Keratinocyte (primary cell): ENCODE data around the gene SCPEP1. TPM values are rescaled to one million over a fixed set of nuclear protein-coding genes. Genes with fewer than 3 reads are reported as not detected.

Experiments
- DNase-seq: peaks from one replicate; pipeline ENCODE4 v3.0.0-alpha.2; 2011; ENCODE audit warnings: low read depth, missing footprints, low spot score
- FAIRE-seq: peaks from 2 replicates; lab custom pipeline; 2011; peaks lifted over from hg19 to GRCh38; lab: Jason Lieb, UNC
- H2AFZ ChIP-seq: 2 replicates; pipeline ENCODE4 v1.6.0; 2012; ENCODE audit warnings: low read length, control low read depth, inconsistent platforms; ENCODE audit not compliant: control insufficient read depth
- H3K27ac ChIP-seq: 2 replicates; pipeline ENCODE4 v1.5.1; 2011; ENCODE audit warnings: low read length; ENCODE audit not compliant: control insufficient read depth, insufficient read depth
- H3K27me3 ChIP-seq: 3 replicates; pipeline ENCODE4 v1.6.0; 2011; ENCODE audit warnings: low read length; ENCODE audit not compliant: control insufficient read depth, insufficient read depth; ENCODE audit errors: extremely low read depth
- H3K36me3 ChIP-seq, 2 experiments: 2 replicates in 1 of 2; 3 replicates in 1 of 2; pipeline ENCODE4 v1.5.1; 2011; ENCODE audit warnings: low read length in 2 of 2, mild to moderate bottlenecking in 1 of 2; ENCODE audit not compliant: control insufficient read depth in 2 of 2, insufficient read depth in 2 of 2; ENCODE audit errors: extremely low read depth in 1 of 2
- H3K4me1 ChIP-seq: 3 replicates; pipeline ENCODE4 v1.5.1; 2011; ENCODE audit warnings: low read length; ENCODE audit not compliant: control insufficient read depth, insufficient read depth; ENCODE audit errors: extremely low read depth
- H3K4me2 ChIP-seq: 3 replicates; pipeline ENCODE4 v1.6.0; 2011; ENCODE audit warnings: low read depth, low read length; ENCODE audit not compliant: control insufficient read depth, insufficient read depth; ENCODE audit errors: extremely low read depth
- H3K4me3 ChIP-seq, 3 experiments: fragments of 200-600 bp in 1 of 3; sonication (generic) in 1 of 3; 2 replicates in 2 of 3; 3 replicates in 1 of 3; pipeline ENCODE4 v1.5.1; 2011 to 2016; ENCODE audit warnings: low read length in 3 of 3, mild to moderate bottlenecking in 3 of 3, control low read depth in 2 of 3, inconsistent platforms in 1 of 3, low read depth in 1 of 3, mixed read lengths in 1 of 3, mixed run types in 1 of 3, moderate library complexity in 1 of 3; ENCODE audit not compliant: control insufficient read depth in 2 of 3, insufficient read depth in 2 of 3; ENCODE audit errors: extremely low read depth in 1 of 3
- H3K79me2 ChIP-seq: 2 replicates; pipeline ENCODE4 v1.6.0; 2012; ENCODE audit warnings: low read length; ENCODE audit not compliant: control insufficient read depth, insufficient read depth
- H3K9ac ChIP-seq: 3 replicates; pipeline ENCODE4 v1.6.0; 2011; ENCODE audit warnings: low read length; ENCODE audit not compliant: control insufficient read depth, insufficient read depth; ENCODE audit errors: extremely low read depth
- H3K9me1 ChIP-seq: 3 replicates; pipeline ENCODE4 v1.6.0; 2011; ENCODE audit warnings: low read length; ENCODE audit not compliant: control insufficient read depth, insufficient read depth; ENCODE audit errors: extremely low read depth
- H3K9me3 ChIP-seq: 2 replicates; pipeline ENCODE4 v1.5.1; 2012; ENCODE audit warnings: low read depth, low read length; ENCODE audit not compliant: control insufficient read depth
- H4K20me1 ChIP-seq: 3 replicates; pipeline ENCODE4 v1.6.0; 2011; ENCODE audit warnings: low read length; ENCODE audit not compliant: control insufficient read depth, insufficient read depth; ENCODE audit errors: extremely low read depth
- EZH2 ChIP-seq: IDR thresholded peaks from one replicate; pipeline ENCODE4 v1.6.1; 2012; ENCODE audit warnings: inconsistent platforms, mild to moderate bottlenecking, low read length, moderate library complexity
- dilution Hi-C: fragments of 300-500 bp; cut with MboI; formaldehyde crosslinking; loops from one replicate; pipeline ENCODE4 v1.7.0; 2020; ENCODE audit warnings: low sequenced_read_pairs; ENCODE audit not compliant: extremely low pct_ligation_motif_present
- polyA plus RNA-seq, 5 experiments: library from polyadenylated mRNA; depleted of rRNA in 3 of 5; stranded (reverse) in 3 of 5; stranded (forward) in 1 of 5; unstranded in 1 of 5; fragments of >200 nt; gene quantifications; 1 replicate in 1 of 5; 2 replicates in 3 of 5; 3 replicates in 1 of 5; pipeline versions ENCODE4 v1.2.1 to v1.2.3, GENCODE V29; 2011 to 2012; ENCODE audit warnings: missing spikeins in 2 of 5, low read depth in 1 of 5, low replicate concordance in 1 of 5
- TF ChIP-seq, protein P1 (sequence below), 3 experiments: IDR thresholded peaks in 1 of 3; conservative IDR thresholded peaks in 1 of 3; optimal IDR thresholded peaks in 1 of 3; 2 replicates in 2 of 3; 3 replicates in 1 of 3; pipeline versions ENCODE3 to v1.5.1; 2011; ENCODE audit warnings: low read length in 3 of 3, mild to moderate bottlenecking in 3 of 3, moderate library complexity in 2 of 3, control low read depth in 1 of 3, inconsistent platforms in 1 of 3; ENCODE audit not compliant: insufficient read depth in 2 of 3; ENCODE audit errors: extremely low read depth in 1 of 3

Gene SCPEP1
- polyA plus RNA-seq, 1 donor (not counting 4 experiments of a cell fraction or from before 2014, with no cell fraction given): 34.4 TPM

DNA sequence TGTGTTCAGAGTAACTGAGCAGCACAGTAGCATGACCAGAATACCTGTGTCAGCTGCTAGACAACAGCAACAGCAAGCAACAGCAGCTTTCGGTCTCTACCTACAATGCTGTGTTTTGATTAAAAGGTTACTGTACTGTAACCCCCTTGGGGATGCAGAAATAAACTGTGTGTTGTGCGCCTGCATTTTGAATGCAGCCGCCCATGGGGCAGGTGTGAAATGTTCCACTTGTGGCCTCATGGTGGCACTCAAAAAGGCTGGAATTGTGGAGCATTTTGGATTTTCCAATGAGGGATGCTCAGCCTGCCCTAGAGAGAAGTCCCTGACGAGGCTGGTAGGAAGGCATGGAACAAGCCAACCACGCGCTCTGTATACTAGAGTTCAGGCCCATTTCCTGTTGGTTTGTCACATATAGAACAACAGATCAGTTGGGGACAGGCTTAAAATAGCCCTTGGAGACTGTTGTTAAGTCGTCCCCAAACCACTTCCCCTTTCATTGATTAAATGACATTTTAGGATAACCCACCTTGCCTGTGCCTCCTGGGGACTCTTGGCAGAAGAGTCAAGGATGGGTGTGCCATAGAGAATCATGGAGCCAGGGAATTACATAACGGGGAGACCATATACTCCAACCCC lies 27.1 kb downstream of the SCPEP1 start:
- Histone ChIP-seq H3K4me2 (no peak overlapping the region), H3K9ac (no peak overlapping the region), H3K27me3 (no peaks in the 10 kb centered on the region), H3K27ac (no peak overlapping the region), H3K4me3 (no peak overlapping the region), H3K36me3 (peaks cover 0 to 2% of the 10 kb centered on the region in 2 experiments), H3K79me2 (no peaks in the 10 kb centered on the region), H3K9me1 (no peaks in the 10 kb centered on the region), H3K9me3 (no peaks in the 10 kb centered on the region), H2AFZ (no peak overlapping the region), H4K20me1 (no peaks in the 10 kb centered on the region), H3K4me1 (no peaks in the 10 kb centered on the region)
- DNase-seq (no peak), FAIRE-seq (no peak)
- TF ChIP-seq, protein P1, sequence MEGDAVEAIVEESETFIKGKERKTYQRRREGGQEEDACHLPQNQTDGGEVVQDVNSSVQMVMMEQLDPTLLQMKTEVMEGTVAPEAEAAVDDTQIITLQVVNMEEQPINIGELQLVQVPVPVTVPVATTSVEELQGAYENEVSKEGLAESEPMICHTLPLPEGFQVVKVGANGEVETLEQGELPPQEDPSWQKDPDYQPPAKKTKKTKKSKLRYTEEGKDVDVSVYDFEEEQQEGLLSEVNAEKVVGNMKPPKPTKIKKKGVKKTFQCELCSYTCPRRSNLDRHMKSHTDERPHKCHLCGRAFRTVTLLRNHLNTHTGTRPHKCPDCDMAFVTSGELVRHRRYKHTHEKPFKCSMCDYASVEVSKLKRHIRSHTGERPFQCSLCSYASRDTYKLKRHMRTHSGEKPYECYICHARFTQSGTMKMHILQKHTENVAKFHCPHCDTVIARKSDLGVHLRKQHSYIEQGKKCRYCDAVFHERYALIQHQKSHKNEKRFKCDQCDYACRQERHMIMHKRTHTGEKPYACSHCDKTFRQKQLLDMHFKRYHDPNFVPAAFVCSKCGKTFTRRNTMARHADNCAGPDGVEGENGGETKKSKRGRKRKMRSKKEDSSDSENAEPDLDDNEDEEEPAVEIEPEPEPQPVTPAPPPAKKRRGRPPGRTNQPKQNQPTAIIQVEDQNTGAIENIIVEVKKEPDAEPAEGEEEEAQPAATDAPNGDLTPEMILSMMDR (optimal IDR thresholded peaks at IDR 0.05 in 1 of 3, IDR thresholded peaks at IDR 0.05 in 1 of 3, conservative IDR thresholded peaks at IDR 0.05 in 1 of 3; ENCODE audit: extremely low read depth in 1 of 3, insufficient read depth in 2 of 3, low read length in 3 of 3): peak in 2 of 3 experiments; percentile 12 to 36
- no peak for TF ChIP-seq EZH2
- dilution Hi-C loops: no loop called here

DNA sequence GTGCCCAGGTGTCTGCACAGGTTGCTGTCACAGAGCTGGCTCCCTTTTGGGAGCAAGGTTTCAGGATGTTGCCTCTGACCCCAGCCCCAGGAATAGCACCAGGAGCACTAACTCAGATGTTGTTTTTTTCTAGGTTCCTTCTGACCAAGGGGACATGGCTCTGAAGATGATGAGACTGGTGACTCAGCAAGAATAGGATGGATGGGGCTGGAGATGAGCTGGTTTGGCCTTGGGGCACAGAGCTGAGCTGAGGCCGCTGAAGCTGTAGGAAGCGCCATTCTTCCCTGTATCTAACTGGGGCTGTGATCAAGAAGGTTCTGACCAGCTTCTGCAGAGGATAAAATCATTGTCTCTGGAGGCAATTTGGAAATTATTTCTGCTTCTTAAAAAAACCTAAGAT lies 28.1 kb downstream of the SCPEP1 start:
- no peak overlapping the region for H3K27ac ChIP-seq
- no peaks in the 10 kb centered on the region for H3K9me1 ChIP-seq
- no peak overlapping the region for H3K4me3 ChIP-seq
- no peak overlapping the region for H2AFZ ChIP-seq
- no peaks in the 10 kb centered on the region for H3K27me3 ChIP-seq
- TF ChIP-seq EZH2: no peak
- TF ChIP-seq, protein P1 (optimal IDR thresholded peaks at IDR 0.05 in 1 of 3, IDR thresholded peaks at IDR 0.05 in 1 of 3, conservative IDR thresholded peaks at IDR 0.05 in 1 of 3; ENCODE audit: extremely low read depth in 1 of 3, insufficient read depth in 2 of 3, low read length in 3 of 3): no peak
- H3K4me2 ChIP-seq: no peak overlapping the region
- FAIRE-seq (no peak), DNase-seq (no peak)
- H3K9me3 ChIP-seq: no peaks in the 10 kb centered on the region
- no peaks in the 10 kb centered on the region for H3K79me2 ChIP-seq
- dilution Hi-C loops: no loop called here
- no peak overlapping the region for H3K9ac ChIP-seq
- H4K20me1 ChIP-seq: no peaks in the 10 kb centered on the region
- peaks cover 0 to 2% of the 10 kb centered on the region in 2 experiments for H3K36me3 ChIP-seq
- H3K4me1 ChIP-seq: no peaks in the 10 kb centered on the region
